ENCODE data around the gene ZC3H14.

Gene ZC3H14

GRCh38 chr14:88553886-88554456 lies 8.9 kb upstream of the ZC3H14 start:
- Histone ChIP-seq H3K4me3 (ENCODE audit: low read depth in 1 of 2, low read length in 1 of 2) (peak overlapping the region; percentile 1 to 8), H3K36me3 (no peaks in the 10 kb centered on the region), H3K27ac (no peak overlapping the region), H3K9me3 (no peaks in the 10 kb centered on the region), H3K4me1 (ENCODE audit: control insufficient read depth in 1 of 2, insufficient read depth in 1 of 2, low read depth in 1 of 2, low read length in 1 of 2) (peaks cover 17 to 27% of the 10 kb centered on the region in 2 experiments), H3K27me3 (peaks cover 99% of the 10 kb centered on the region)
- TF ChIP-seq, protein P1, sequence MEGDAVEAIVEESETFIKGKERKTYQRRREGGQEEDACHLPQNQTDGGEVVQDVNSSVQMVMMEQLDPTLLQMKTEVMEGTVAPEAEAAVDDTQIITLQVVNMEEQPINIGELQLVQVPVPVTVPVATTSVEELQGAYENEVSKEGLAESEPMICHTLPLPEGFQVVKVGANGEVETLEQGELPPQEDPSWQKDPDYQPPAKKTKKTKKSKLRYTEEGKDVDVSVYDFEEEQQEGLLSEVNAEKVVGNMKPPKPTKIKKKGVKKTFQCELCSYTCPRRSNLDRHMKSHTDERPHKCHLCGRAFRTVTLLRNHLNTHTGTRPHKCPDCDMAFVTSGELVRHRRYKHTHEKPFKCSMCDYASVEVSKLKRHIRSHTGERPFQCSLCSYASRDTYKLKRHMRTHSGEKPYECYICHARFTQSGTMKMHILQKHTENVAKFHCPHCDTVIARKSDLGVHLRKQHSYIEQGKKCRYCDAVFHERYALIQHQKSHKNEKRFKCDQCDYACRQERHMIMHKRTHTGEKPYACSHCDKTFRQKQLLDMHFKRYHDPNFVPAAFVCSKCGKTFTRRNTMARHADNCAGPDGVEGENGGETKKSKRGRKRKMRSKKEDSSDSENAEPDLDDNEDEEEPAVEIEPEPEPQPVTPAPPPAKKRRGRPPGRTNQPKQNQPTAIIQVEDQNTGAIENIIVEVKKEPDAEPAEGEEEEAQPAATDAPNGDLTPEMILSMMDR (IDR thresholded peaks at IDR 0.05) = no peak

GRCh38 chr14:88554457-88555286 lies 8.2 kb upstream of the ZC3H14 start, which contains the start of gene PTPN21:
Gene PTPN21, minus strand, starts transcription at chr14:88555007. Its CDS starts 4,590 bp downstream, at chr14:88550417.
- TF ChIP-seq, protein P1 (IDR thresholded peaks at IDR 0.05) = no peak
- Histone ChIP-seq H3K27me3 (peaks cover 99% of the 10 kb centered on the region), H3K27ac (no peak within 1 kb of the TSS)

DNA sequence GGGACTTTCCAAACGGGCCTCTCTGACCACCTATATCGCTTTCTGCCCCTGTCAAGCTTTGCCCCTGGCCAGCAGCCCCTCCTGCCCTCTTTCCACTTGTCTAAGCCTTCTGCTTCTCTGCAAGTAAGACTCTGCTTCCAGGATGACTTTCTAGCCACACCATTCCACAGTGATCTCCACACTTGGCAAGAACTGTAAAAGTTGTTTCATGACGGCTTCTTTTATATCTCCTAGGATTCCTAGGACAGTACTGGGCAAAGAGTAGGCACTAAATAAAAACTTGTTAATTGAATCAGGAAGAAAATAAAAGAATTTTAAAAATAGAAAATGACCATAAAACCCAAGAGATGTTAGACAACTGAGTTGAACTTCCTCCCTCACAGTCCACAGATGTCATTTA lies 6.3 kb upstream of the ZC3H14 start:
- H3K9me3 ChIP-seq = no peaks in the 10 kb centered on the region
- H3K27ac ChIP-seq = no peak overlapping the region
- TF ChIP-seq, protein P1 (IDR thresholded peaks at IDR 0.05) = no peak
- H3K4me3 ChIP-seq (ENCODE audit: low read depth in 1 of 2, low read length in 1 of 2) = no peak overlapping the region
- no peaks in the 10 kb centered on the region for H3K36me3 ChIP-seq
- peaks cover 100% of the 10 kb centered on the region for H3K27me3 ChIP-seq
- peaks cover 14 to 21% of the 10 kb centered on the region in 2 experiments for H3K4me1 ChIP-seq (ENCODE audit: control insufficient read depth in 1 of 2, insufficient read depth in 1 of 2, low read depth in 1 of 2, low read length in 1 of 2)

More at GRCh38 chr14:88554457-88555286, 8.2 kb upstream of the ZC3H14 start, which contains the start of gene PTPN21:
- Histone ChIP-seq H3K4me3 (ENCODE audit: low read depth in 1 of 2, low read length in 1 of 2) (peak within 1 kb of the TSS; percentile 28 to 41), H3K4me1 (ENCODE audit: control insufficient read depth in 1 of 2, insufficient read depth in 1 of 2, low read depth in 1 of 2, low read length in 1 of 2) (peaks cover 17 to 27% of the 10 kb centered on the region in 2 experiments), H3K9me3 (no peaks in the 10 kb centered on the region), H3K36me3 (no peaks in the 10 kb centered on the region)

- Histone ChIP-seq H3K9me3 (no peaks in the 10 kb centered on the region), H3K4me1 (ENCODE audit: control insufficient read depth in 1 of 2, insufficient read depth in 1 of 2, low read depth in 1 of 2, low read length in 1 of 2) (peaks cover 12 to 18% of the 10 kb centered on the region in 2 experiments), H3K4me3 (ENCODE audit: low read depth in 1 of 2, low read length in 1 of 2) (no peak overlapping the region), H3K36me3 (no peaks in the 10 kb centered on the region), H3K27me3 (peaks cover 76% of the 10 kb centered on the region), H3K27ac (no peak overlapping the region)
- TF ChIP-seq, protein P1 (IDR thresholded peaks at IDR 0.05) = no peak
These were observed 3.0 kb upstream of the ZC3H14 start for GRCh38 chr14:88559852-88560251.

DNA sequence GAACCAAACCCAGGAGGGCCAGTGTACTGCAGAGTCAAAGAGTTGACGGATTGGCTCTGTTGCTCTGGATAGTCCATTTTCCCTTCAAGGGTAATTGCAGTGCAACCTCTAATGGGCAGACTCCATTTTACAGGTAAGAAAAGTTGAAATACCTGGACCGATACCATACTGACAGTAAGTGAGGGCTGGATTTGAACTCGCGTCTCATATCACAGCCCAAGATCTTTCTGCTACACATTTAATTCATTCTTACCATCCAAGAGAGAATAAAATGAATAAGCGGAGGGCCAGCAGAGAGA lies 356 bp upstream of the ZC3H14 start:
- H3K9me3 ChIP-seq = no peaks in the 10 kb centered on the region

More for the DNA sequence above, 356 bp upstream of the ZC3H14 start:
- TF ChIP-seq, protein P1 (IDR thresholded peaks at IDR 0.05) = no peak
- peaks cover 12 to 14% of the 10 kb centered on the region in 2 experiments for H3K4me1 ChIP-seq (ENCODE audit: control insufficient read depth in 1 of 2, insufficient read depth in 1 of 2, low read depth in 1 of 2, low read length in 1 of 2)
- peak overlapping the region; percentile 68 for H3K27ac ChIP-seq
- H3K36me3 ChIP-seq = no peaks in the 10 kb centered on the region
- peaks cover 50% of the 10 kb centered on the region for H3K27me3 ChIP-seq
- H3K4me3 ChIP-seq (ENCODE audit: low read depth in 1 of 2, low read length in 1 of 2) = peak overlapping the region; percentile 72 to 77

Data from neutrophil (primary cell).